ENCODE measurements around the gene TMEM253.

The TMEM253 gene

DNA sequence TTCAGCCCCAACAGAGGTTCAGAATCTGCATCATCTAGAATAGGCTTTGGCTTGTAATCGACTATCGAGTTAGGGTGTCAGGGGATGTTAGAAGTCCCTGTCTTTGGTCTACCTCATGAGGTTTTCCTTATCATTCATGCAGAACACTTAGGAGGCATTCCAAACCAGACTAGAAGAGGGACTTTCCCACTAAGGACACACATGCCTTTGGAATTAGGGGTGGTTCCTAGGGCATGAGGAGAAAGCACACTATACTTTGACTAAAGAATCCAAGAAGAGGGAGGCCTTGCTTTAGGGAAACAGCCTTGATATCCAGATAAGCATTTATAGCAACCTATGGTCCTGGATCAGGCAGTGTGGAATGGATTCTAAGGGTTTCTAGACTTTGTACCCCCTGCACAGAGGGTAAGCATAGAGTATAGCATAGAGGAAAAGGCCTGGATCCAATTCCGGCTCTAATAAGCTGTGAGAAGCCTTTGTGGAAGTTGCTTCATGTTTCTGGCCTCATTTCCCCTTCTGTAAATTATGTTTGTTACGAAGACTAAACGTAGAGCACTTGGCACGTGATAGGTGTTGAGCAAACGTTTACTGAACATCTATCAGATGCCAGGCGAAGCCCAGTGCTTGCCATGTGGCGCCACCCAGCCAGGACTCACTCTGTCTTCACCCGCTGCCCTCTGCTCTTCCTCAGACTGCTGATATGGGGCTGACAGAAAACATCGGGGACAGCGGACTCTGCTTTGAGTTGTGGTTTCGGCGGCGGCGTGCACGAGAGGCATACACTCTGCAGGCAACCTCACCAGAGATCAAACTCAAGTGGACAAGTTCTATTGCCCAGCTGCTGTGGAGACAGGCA, 15.6 kb upstream of the TMEM253 start:
- no peak overlapping the region for H3K4me3 ChIP-seq (replicated peaks in 1 of 2; ENCODE audit: low read depth in 2 of 2, low read length in 2 of 2)
- peak in 1 of 2 donors; percentile 65 for DNase-seq (ENCODE audit: low read depth in 2 of 2)

DNA sequence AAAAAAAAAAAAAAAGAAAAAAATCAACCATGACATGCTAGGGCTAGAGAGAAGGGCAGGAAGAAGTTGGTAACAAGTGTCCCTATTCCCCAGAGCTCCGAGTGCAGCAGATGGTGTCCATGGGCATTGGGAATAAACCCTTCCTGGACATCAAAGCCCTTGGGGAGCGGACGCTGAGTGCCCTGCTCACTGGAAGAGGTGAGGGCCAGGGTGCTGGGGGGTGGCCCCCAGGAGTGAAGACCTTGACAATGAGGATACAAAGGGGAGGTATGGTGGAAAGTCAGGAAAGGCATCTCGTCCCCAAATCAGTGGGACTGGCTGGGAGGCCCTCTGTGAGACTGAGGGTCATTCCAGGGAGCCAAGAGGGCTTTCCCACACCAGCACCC, 14.0 kb upstream of the TMEM253 start:
- TF ChIP-seq, protein P1, sequence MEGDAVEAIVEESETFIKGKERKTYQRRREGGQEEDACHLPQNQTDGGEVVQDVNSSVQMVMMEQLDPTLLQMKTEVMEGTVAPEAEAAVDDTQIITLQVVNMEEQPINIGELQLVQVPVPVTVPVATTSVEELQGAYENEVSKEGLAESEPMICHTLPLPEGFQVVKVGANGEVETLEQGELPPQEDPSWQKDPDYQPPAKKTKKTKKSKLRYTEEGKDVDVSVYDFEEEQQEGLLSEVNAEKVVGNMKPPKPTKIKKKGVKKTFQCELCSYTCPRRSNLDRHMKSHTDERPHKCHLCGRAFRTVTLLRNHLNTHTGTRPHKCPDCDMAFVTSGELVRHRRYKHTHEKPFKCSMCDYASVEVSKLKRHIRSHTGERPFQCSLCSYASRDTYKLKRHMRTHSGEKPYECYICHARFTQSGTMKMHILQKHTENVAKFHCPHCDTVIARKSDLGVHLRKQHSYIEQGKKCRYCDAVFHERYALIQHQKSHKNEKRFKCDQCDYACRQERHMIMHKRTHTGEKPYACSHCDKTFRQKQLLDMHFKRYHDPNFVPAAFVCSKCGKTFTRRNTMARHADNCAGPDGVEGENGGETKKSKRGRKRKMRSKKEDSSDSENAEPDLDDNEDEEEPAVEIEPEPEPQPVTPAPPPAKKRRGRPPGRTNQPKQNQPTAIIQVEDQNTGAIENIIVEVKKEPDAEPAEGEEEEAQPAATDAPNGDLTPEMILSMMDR (IDR thresholded peaks at IDR 0.05; ENCODE audit: low read depth, low read length): no peak
- no peak for DNase-seq (ENCODE audit: low read depth in 2 of 2)
- no peak overlapping the region for H3K4me3 ChIP-seq (replicated peaks in 1 of 2; ENCODE audit: low read depth in 2 of 2, low read length in 2 of 2)

More for the DNA sequence above, 15.6 kb upstream of the TMEM253 start:
- TF ChIP-seq, protein P1 (IDR thresholded peaks at IDR 0.05; ENCODE audit: low read depth, low read length): no peak

DNA sequence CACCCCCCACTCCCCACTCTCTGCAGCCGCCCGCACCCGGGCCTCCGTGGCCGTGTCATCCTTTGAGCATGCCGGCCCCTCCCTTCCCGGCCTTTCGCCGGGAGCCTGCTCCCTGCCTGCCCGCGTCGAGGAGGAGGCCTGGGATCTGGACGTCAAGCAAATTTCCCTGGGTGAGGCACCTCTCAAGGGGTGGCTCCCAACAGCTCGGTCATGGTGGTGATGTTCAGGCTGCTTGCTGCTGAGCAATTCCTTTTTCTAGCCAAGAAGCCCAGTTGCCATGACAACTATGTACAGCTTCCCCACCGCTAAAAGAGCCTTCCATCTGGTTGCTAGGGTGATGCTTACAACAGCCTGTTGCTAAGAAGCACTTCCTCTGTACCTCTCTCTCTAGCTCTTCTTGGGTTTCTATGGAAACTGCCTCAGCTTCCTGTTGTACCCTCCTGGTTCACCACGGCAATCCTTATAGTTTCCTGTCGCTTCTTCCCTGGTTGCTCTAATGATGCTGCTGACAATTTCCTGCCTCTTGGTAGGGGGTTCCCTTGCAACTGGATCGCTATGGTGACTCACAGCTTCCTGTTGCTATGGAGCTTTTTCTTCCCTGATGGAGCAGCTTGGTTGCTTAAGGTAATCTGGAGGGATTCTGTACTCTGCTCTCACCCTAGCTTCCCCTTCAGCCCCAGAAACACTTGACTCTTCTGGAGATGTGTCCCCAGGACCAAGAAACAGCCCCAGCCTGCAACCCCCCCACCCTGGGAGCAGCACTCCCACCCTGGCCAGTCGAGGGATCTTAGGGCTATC, 13.4 kb upstream of the TMEM253 start:
- TF ChIP-seq, protein P1 (IDR thresholded peaks at IDR 0.05; ENCODE audit: low read depth, low read length): no peak
- no peak overlapping the region for H3K4me3 ChIP-seq (replicated peaks in 1 of 2; ENCODE audit: low read depth in 2 of 2, low read length in 2 of 2)
- DNase-seq (ENCODE audit: low read depth in 2 of 2): peak; percentile 95 to 96

DNA sequence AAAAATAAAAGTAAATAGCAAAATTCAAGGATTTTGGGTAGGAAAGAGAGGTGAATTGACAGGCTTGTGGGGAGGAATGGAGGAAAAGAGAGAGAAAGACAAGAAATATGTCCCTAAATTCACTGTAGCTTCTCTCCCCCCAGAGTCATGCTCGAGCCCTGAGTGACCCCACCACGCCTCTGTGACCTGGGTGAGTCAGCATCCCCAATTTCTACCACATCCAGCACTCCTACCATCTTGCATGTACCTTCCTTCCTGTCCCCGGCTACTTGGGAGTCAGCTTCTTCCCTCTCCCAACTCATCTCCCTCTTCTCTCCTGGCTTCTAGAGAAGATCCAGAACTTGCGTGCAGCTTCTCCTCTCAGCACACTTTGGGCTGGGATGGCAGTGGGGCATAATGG, 12.2 kb upstream of the TMEM253 start:
- TF ChIP-seq, protein P1 (IDR thresholded peaks at IDR 0.05; ENCODE audit: low read depth, low read length): no peak
- no peak for DNase-seq (ENCODE audit: low read depth in 2 of 2)
- no peak overlapping the region for H3K4me3 ChIP-seq (replicated peaks in 1 of 2; ENCODE audit: low read depth in 2 of 2, low read length in 2 of 2)

DNA sequence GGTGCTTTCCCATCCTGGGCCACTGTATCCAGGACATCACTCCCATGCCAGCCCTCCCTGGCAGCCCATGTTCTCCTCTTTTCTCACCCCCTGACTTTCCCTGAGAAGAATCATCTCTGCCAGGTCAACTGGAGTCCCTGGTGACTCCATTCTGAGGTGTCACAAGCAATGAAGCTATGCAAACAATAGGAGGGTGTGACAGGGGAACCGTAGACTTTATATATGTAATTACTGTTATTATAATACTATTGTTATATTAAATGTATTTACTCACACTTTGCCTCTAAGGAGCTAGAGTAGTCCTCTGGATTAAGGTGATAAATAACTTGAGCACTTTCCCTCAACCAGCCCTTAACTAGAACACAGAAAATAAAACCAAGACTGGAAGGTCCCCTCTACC, 11.6 kb upstream of the TMEM253 start:
- H3K4me3 ChIP-seq (replicated peaks in 1 of 2; ENCODE audit: low read depth in 2 of 2, low read length in 2 of 2): no peak overlapping the region
- no peak for DNase-seq (ENCODE audit: low read depth in 2 of 2)
- TF ChIP-seq, protein P1 (IDR thresholded peaks at IDR 0.05; ENCODE audit: low read depth, low read length): no peak

DNA sequence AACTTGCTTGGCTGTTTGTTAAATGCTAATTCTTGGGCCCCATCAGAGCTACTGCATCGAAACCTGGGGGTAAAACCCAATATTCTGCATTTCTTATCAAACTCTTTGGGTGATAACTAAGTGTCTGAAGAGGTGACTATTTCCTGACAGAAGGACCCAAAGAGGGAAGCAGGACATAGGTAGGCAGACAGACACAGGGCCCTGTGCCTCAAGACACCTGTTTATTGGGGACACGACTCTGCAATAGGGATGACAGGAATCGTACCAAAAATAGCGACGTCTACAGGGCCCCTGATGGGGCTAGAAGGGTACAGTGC, 11.0 kb upstream of the TMEM253 start:
- no peak for DNase-seq (ENCODE audit: low read depth in 2 of 2)
- TF ChIP-seq, protein P1 (IDR thresholded peaks at IDR 0.05; ENCODE audit: low read depth, low read length): no peak
- H3K4me3 ChIP-seq (replicated peaks in 1 of 2; ENCODE audit: low read depth in 2 of 2, low read length in 2 of 2): no peak overlapping the region
